ENCODE measurements around the gene ARVCF. TPM values are rescaled to one million over a fixed set of nuclear protein-coding genes. Genes with fewer than 3 reads are reported as not detected.

ARVCF gene
- total RNA-seq, 4 donors from 2014 or later = 34.5 to 123 (median 111) TPM

DNA sequence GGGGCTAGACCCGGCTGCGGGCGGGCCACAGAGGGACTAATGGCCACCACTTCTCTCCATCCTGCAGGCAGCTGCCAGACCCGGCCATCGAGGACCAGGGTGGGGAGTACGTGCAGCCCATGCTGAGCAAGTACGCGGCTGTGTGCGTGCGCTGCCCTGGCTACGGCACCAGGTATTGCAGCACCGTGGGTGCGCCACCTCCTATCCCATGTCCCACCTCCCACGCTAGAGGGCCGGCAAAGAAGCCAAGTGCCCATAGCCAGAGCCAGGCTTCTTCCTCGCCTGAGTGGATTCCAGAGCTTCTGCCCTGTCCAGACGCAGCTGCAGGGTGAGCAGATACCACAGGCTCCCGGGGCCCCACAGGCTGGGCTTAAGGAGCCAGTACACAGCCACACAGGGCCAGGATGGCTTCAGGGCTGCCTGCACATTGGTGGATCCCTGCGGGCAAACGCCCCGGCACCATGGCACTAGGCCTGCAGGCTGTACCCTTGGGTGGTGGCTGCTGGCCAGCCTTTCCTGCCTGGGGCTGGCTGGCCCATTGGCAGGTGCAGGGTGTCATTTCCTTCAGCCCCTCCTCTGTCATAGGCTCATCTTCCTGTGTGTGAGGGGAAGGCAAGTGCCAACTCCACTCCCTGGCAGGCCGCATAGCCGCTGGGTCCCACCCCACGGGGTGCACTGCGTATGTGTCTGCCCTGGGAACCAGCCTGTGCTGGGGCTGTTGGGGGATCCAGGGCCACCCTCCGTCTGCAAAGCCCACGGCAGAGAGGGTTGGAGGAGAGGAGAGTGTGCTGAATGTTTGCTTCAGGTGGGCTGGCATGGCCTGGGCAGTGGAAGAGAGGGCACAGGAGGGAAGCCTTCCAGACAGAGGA is 46.9 kb upstream of the ARVCF start:
- Histone ChIP-seq H3K4me1 (no peaks in the 10 kb centered on the region), H3K27ac (no peak overlapping the region), H3K4me3 (replicated peaks in 1 of 3) (no peak overlapping the region), H3K9me3 (no peaks in the 10 kb centered on the region), H3K27me3 (no peaks in the 10 kb centered on the region), H3K36me3 (peaks cover 28 to 34% of the 10 kb centered on the region in 2 donors)
- no peak for DNase-seq
- no peak for TF ChIP-seq POLR2A (IDR thresholded peaks at IDR 0.05)
- TF ChIP-seq, protein P1, sequence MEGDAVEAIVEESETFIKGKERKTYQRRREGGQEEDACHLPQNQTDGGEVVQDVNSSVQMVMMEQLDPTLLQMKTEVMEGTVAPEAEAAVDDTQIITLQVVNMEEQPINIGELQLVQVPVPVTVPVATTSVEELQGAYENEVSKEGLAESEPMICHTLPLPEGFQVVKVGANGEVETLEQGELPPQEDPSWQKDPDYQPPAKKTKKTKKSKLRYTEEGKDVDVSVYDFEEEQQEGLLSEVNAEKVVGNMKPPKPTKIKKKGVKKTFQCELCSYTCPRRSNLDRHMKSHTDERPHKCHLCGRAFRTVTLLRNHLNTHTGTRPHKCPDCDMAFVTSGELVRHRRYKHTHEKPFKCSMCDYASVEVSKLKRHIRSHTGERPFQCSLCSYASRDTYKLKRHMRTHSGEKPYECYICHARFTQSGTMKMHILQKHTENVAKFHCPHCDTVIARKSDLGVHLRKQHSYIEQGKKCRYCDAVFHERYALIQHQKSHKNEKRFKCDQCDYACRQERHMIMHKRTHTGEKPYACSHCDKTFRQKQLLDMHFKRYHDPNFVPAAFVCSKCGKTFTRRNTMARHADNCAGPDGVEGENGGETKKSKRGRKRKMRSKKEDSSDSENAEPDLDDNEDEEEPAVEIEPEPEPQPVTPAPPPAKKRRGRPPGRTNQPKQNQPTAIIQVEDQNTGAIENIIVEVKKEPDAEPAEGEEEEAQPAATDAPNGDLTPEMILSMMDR (IDR thresholded peaks at IDR 0.05) = no peak
- 92% methylated on average over 18 to 21 of the region's 27 CpGs for WGBS, 2 donors
- intact Hi-C loops (cut with DNase I) = no loop called here

DNA sequence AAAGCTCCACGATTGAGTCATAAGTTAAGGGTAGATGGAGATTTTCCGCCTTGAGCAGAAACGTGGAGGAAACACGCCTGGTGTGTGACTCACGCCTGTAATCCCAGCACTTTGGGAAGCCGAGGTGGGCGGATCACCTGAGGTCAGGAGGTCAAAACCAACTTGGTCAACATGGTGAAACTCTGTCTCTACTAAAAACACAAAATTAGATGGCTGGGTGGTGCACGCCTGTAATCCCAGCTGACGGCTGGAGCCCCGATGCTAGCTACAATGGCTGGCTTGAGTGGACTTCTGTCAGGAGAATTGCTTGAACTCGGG is 46.1 kb upstream of the ARVCF start:
- Histone ChIP-seq H3K4me3 (replicated peaks in 1 of 3) (no peak overlapping the region), H3K27me3 (no peaks in the 10 kb centered on the region), H3K4me1 (no peaks in the 10 kb centered on the region), H3K27ac (no peak overlapping the region), H3K9me3 (no peaks in the 10 kb centered on the region), H3K36me3 (peaks cover 28 to 34% of the 10 kb centered on the region in 2 donors)
- TF ChIP-seq, protein P1 (IDR thresholded peaks at IDR 0.05) = no peak
- intact Hi-C loops (cut with DNase I) = no loop called here
- no peak for DNase-seq
- WGBS, 2 donors = 83 to 87% methylated on average over 11 of the region's 11 CpGs

DNA sequence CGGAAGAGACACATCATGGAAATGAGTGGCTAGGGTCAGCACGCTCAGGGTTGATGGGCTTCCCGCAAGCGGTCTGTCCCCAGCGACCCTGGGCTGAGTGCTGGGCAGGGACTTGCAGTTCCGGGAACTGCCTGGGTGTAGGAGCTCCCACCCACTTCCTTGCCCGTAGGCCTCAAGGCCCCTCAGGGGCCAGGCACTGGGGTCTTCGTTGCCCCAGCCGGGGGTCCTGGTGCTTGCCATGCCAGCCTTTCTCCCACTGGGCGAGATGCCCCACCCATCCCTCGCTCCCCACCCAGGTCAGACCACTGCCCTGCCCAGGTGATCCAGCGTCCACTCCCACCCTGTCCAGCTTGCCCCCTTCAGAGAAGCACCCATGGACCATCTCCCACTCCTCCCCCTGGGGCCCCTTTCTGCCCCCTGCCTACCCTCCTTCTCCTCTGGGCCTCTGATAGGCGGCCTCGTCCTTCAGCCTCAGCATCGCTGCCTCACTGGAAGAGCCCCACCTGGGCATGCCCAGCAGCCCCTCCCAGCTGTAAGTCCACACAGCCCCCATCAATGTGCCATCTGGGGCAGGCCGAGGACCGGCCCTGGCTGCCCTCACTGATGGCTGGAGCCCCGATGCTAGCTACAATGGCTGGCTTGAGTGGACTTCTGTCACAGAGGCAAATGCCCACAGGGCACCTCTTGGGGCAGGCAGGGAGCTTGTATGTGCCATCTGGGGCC is 45.6 kb upstream of the ARVCF start:
- no peak overlapping the region for H3K4me3 ChIP-seq (replicated peaks in 1 of 3)
- no peak overlapping the region for H3K27ac ChIP-seq
- no peaks in the 10 kb centered on the region for H3K9me3 ChIP-seq
- intact Hi-C loops (cut with DNase I) = no loop called here
- no peaks in the 10 kb centered on the region for H3K4me1 ChIP-seq
- H3K36me3 ChIP-seq = peaks cover 29 to 34% of the 10 kb centered on the region in 2 donors
- no peaks in the 10 kb centered on the region for H3K27me3 ChIP-seq
- no peak for DNase-seq
- WGBS, 2 donors = 94 to 97% methylated on average over 8 to 17 of the region's 18 CpGs
- TF ChIP-seq, protein P1 (IDR thresholded peaks at IDR 0.05) = no peak
- no peak for TF ChIP-seq POLR2A (IDR thresholded peaks at IDR 0.05)

DNA sequence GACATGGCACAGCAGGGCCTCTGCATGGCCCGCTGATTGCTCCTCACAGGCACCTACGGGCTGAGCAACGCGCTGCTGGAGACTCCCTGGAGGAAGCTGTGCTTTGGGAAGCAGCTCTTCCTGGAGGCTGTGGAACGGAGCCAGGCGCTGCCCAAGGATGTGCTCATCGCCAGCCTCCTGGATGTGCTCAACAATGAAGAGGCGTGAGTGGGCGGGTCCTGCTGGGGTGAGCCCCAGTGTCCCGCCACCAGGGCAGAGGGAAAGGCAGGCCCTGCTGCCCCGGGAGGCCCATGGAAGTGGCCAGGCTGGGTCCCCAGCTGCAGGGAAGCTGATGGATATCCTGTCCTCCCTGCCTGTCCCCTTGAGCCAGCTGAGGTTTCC is 44.8 kb upstream of the ARVCF start:
- intact Hi-C loops (cut with DNase I) = no loop called here
- 81 to 96% methylated on average over 6 to 11 of the region's 11 CpGs for WGBS, 2 donors
- peak in 1 of 2 donors; percentile 8 for DNase-seq
- no peak for TF ChIP-seq POLR2A (IDR thresholded peaks at IDR 0.05)
- TF ChIP-seq, protein P1 (IDR thresholded peaks at IDR 0.05) = no peak
- no peak overlapping the region for H3K27ac ChIP-seq
- H3K4me3 ChIP-seq (replicated peaks in 1 of 3) = no peak overlapping the region
- H3K4me1 ChIP-seq = no peaks in the 10 kb centered on the region
- peaks cover 34 to 42% of the 10 kb centered on the region in 2 donors for H3K36me3 ChIP-seq
- no peaks in the 10 kb centered on the region for H3K9me3 ChIP-seq
- H3K27me3 ChIP-seq = no peaks in the 10 kb centered on the region
